Stimulated activated naive CD8-positive, alpha-beta T cell treated with anti-CD3 and anti-CD28 coated beads, Interleukin-15, amount 100 ng/mL, for 72 hours (primary cell): Measurements from ENCODE around the gene USP17L5.
"Not testable (repeated sequence)": the region's sequence is repeated elsewhere in the genome, so short reads cannot be mapped to it uniquely, and the experiment has no call there.

Experiments
- ATAC-seq: fragments of 150-1000 bp; cut with Tn5 transposase; 2 replicates; pipeline ENCODE4 v1.10.0; 2021; ENCODE audit warnings: mild to moderate bottlenecking, moderate library complexity
- DNase-seq, 2 donors: peaks; one replicate each; pipeline ENCODE4 v3.0.0; 2021 to 2022
- H3K27ac Mint-ChIP-seq, 2 donors: one replicate each; pipeline ENCODE4 v1.8.0; 2022; ENCODE audit warnings: mild to moderate bottlenecking in 2 of 2, mixed read lengths in 2 of 2, moderate library complexity in 2 of 2
- H3K27me3 Mint-ChIP-seq: one replicate; pipeline ENCODE4 v1.8.0; 2022; ENCODE audit warnings: mixed read lengths
- H3K4me1 Mint-ChIP-seq: one replicate; pipeline ENCODE4 v1.8.0; 2022; ENCODE audit warnings: mild to moderate bottlenecking, mixed read lengths
- H3K4me3 Mint-ChIP-seq, 2 donors: one replicate each; pipeline ENCODE4 v1.8.0; 2022; ENCODE audit warnings: mild to moderate bottlenecking in 2 of 2, mixed read lengths in 2 of 2, moderate library complexity in 1 of 2
- H3K9me3 Mint-ChIP-seq, 2 donors: one replicate each; pipeline ENCODE4 v1.8.0; 2022; ENCODE audit warnings: mixed read lengths in 2 of 2

The USP17L5 gene

GRCh38 chr4:9339103-9339502 lies at the start of gene USP17L5:
Gene USP17L5, plus strand, starts transcription at chr4:9339403. Its CDS starts 0 bp downstream, at chr4:9339403.
- ATAC-seq, result not testable (repeated sequence)

GRCh38 chr4:9324191-9324590 lies 15.0 kb upstream of the USP17L5 start:
- not testable (repeated sequence) for H3K9me3 Mint-ChIP-seq, H3K27me3 Mint-ChIP-seq, H3K27ac Mint-ChIP-seq, ATAC-seq, H3K4me1 Mint-ChIP-seq, DNase-seq, H3K4me3 Mint-ChIP-seq

More at GRCh38 chr4:9339103-9339502, at the start of gene USP17L5:
- not testable (repeated sequence) for H3K4me1 Mint-ChIP-seq, H3K4me3 Mint-ChIP-seq, H3K27me3 Mint-ChIP-seq, H3K9me3 Mint-ChIP-seq, H3K27ac Mint-ChIP-seq, DNase-seq

- H3K27ac Mint-ChIP-seq, ATAC-seq: not testable (repeated sequence)
Measured at GRCh38 chr4:9324865-9325264, 14.3 kb upstream of the USP17L5 start, which contains the start of gene USP17L24. Gene USP17L24, plus strand, starts transcription at chr4:9325165. Its CDS starts 0 bp downstream, at chr4:9325165.

GRCh38 chr4:9329611-9330010 lies 9.6 kb upstream of the USP17L5 start, which contains the start of gene USP17L25:
Gene USP17L25, plus strand, starts transcription at chr4:9329911. Its CDS starts 0 bp downstream, at chr4:9329911.
- not testable (repeated sequence) for ATAC-seq, H3K4me3 Mint-ChIP-seq, H3K27me3 Mint-ChIP-seq, H3K9me3 Mint-ChIP-seq, DNase-seq, H3K27ac Mint-ChIP-seq, H3K4me1 Mint-ChIP-seq

More at GRCh38 chr4:9324865-9325264, 14.3 kb upstream of the USP17L5 start, which contains the start of gene USP17L24:
- not testable (repeated sequence) for H3K9me3 Mint-ChIP-seq, H3K27me3 Mint-ChIP-seq, H3K4me3 Mint-ChIP-seq, DNase-seq, H3K4me1 Mint-ChIP-seq

- not testable (repeated sequence) for H3K4me1 Mint-ChIP-seq
Measured at GRCh38 chr4:9334358-9334757, 4.8 kb upstream of the USP17L5 start, which contains the start of gene USP17L26. Gene USP17L26, plus strand, starts transcription at chr4:9334658. Its CDS starts 0 bp downstream, at chr4:9334658.

GRCh38 chr4:9343848-9344247 lies 4.6 kb downstream of the USP17L5 start, which contains the start of gene USP17L27:
Gene USP17L27, plus strand, starts transcription at chr4:9344148. Its CDS starts 0 bp downstream, at chr4:9344148.
- not testable (repeated sequence) for H3K4me3 Mint-ChIP-seq, DNase-seq, H3K9me3 Mint-ChIP-seq, H3K27ac Mint-ChIP-seq, H3K4me1 Mint-ChIP-seq, ATAC-seq, H3K27me3 Mint-ChIP-seq

More at GRCh38 chr4:9334358-9334757, 4.8 kb upstream of the USP17L5 start, which contains the start of gene USP17L26:
- H3K4me3 Mint-ChIP-seq, H3K27ac Mint-ChIP-seq, H3K27me3 Mint-ChIP-seq, ATAC-seq, DNase-seq, H3K9me3 Mint-ChIP-seq: not testable (repeated sequence)

- DNase-seq, H3K27ac Mint-ChIP-seq, H3K4me3 Mint-ChIP-seq, ATAC-seq, H3K27me3 Mint-ChIP-seq, H3K9me3 Mint-ChIP-seq, H3K4me1 Mint-ChIP-seq: not testable (repeated sequence)
Measured at GRCh38 chr4:9348593-9348992, 9.4 kb downstream of the USP17L5 start, which contains the start of gene USP17L28. Gene USP17L28, plus strand, starts transcription at chr4:9348893. Its CDS starts 0 bp downstream, at chr4:9348893.

- not testable (repeated sequence) for H3K27me3 Mint-ChIP-seq, H3K9me3 Mint-ChIP-seq, H3K27ac Mint-ChIP-seq, ATAC-seq, H3K4me1 Mint-ChIP-seq, H3K4me3 Mint-ChIP-seq
- DNase-seq, result peak in 1 of 2 donors; percentile 1
Measured at GRCh38 chr4:9350866-9351265, 11.7 kb downstream of the USP17L5 start.

- H3K27ac Mint-ChIP-seq, DNase-seq, H3K9me3 Mint-ChIP-seq, H3K4me1 Mint-ChIP-seq, H3K4me3 Mint-ChIP-seq, ATAC-seq, H3K27me3 Mint-ChIP-seq: not testable (repeated sequence)
Measured at GRCh38 chr4:9353338-9353737, 14.1 kb downstream of the USP17L5 start, which contains the start of gene USP17L29. Gene USP17L29, plus strand, starts transcription at chr4:9353638. Its CDS starts 0 bp downstream, at chr4:9353638.

GRCh38 chr4:9362829-9363228 lies 23.6 kb downstream of the USP17L5 start, which contains the start of gene USP17L30:
Gene USP17L30, plus strand, starts transcription at chr4:9363129. Its CDS starts 0 bp downstream, at chr4:9363129.
- DNase-seq, H3K27ac Mint-ChIP-seq, ATAC-seq, H3K4me1 Mint-ChIP-seq, H3K27me3 Mint-ChIP-seq, H3K9me3 Mint-ChIP-seq, H3K4me3 Mint-ChIP-seq: not testable (repeated sequence)

- not testable (repeated sequence) for H3K27ac Mint-ChIP-seq, H3K4me3 Mint-ChIP-seq, H3K9me3 Mint-ChIP-seq, H3K27me3 Mint-ChIP-seq, ATAC-seq, DNase-seq, H3K4me1 Mint-ChIP-seq
Measured at GRCh38 chr4:9379881-9380280, 40.7 kb downstream of the USP17L5 start.

- H3K4me3 Mint-ChIP-seq, result peak overlapping the region; percentile 58 to 63
- H3K27ac Mint-ChIP-seq, H3K4me1 Mint-ChIP-seq, H3K9me3 Mint-ChIP-seq, H3K27me3 Mint-ChIP-seq: not testable (repeated sequence)
- DNase-seq (peak; percentile 63 to 72), ATAC-seq (peak; percentile 76)
Measured at GRCh38 chr4:9381012-9381534, 41.9 kb downstream of the USP17L5 start.

- no peaks in the 10 kb centered on the region for H3K27me3 Mint-ChIP-seq
- DNase-seq (no peak), ATAC-seq (no peak)
- no peaks in the 10 kb centered on the region for H3K4me1 Mint-ChIP-seq
- H3K27ac Mint-ChIP-seq, result no peak overlapping the region
- H3K9me3 Mint-ChIP-seq, result no peaks in the 10 kb centered on the region
- H3K4me3 Mint-ChIP-seq, result no peak overlapping the region
Measured at GRCh38 chr4:9384126-9384525, 44.9 kb downstream of the USP17L5 start.

- not testable (repeated sequence) for ATAC-seq, H3K9me3 Mint-ChIP-seq, DNase-seq, H3K27ac Mint-ChIP-seq, H3K27me3 Mint-ChIP-seq, H3K4me1 Mint-ChIP-seq, H3K4me3 Mint-ChIP-seq
Measured at GRCh38 chr4:9389001-9389400, 49.8 kb downstream of the USP17L5 start.
